ENCODE data around the gene BMPR1B.
"Not testable (repeated sequence)": the region's sequence is repeated elsewhere in the genome, so short reads cannot be mapped to it uniquely, and the experiment has no call there.

Gene BMPR1B

GRCh38 chr4:94833394-94833793 is 75.6 kb downstream of the BMPR1B start:
- no peak for DNase-seq (ENCODE audit: low spot score)

DNA sequence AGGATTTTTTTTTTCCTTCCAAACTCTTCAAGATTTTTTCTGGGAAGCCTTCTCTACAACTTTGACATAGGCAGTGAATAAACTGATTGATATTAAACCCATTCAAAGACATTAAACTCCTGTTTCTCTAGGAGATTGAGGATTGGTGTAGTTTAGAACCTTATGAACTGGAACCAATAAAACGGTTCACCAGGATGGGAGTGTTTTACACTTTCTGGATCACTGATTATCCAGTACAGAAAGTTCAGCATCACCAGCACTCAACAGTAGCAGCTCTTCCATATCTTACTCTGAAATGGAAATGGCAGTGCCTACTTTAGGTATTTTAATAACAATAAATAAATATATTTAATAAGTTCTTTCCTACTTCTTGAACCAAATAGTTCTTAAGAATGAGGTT is 76.7 kb downstream of the BMPR1B start:
- no peak for DNase-seq (ENCODE audit: low spot score)

GRCh38 chr4:94841166-94841863 is 83.6 kb downstream of the BMPR1B start:
- not testable (repeated sequence) for DNase-seq (ENCODE audit: low spot score)

DNA sequence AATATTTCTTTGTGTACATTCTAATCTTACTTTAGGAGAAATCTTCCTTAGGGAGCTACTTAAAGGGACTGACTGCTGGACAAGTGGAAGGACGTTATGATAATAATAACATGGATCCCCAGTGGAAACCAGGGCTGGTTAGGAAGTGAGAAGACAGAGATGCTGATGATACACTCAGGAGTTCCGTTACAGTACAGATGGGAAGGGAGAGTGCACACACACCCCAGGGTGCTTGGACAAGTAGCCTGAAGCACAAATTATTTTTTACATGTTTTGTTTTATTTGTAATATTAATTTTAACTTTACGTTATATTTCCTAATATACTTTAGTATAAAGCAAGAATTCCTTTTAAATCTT is 84.1 kb downstream of the BMPR1B start:
- DNase-seq (ENCODE audit: low spot score) = no peak

- no peak for DNase-seq (ENCODE audit: low spot score)
These were observed 85.5 kb downstream of the BMPR1B start for GRCh38 chr4:94843216-94843615.

DNA sequence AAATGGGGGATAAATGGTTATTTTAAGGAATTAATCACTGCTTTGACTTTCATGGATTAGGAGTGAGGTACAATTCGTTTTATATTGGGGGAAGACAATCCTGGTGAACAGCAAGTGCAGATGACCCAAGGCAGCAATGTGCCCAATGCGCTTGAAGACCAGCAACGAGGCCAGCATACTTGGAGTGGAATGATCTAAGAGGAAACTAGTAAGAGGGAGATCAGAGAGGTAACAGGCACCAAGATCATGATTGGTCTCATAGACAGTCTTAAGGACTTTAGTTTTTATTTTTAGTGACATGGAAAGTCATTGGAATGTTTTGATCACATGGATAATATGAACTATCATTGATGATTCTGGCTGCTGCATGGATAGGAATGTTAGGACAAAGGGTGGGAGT is 90.6 kb downstream of the BMPR1B start:
- no peak for DNase-seq (ENCODE audit: low spot score)

DNA sequence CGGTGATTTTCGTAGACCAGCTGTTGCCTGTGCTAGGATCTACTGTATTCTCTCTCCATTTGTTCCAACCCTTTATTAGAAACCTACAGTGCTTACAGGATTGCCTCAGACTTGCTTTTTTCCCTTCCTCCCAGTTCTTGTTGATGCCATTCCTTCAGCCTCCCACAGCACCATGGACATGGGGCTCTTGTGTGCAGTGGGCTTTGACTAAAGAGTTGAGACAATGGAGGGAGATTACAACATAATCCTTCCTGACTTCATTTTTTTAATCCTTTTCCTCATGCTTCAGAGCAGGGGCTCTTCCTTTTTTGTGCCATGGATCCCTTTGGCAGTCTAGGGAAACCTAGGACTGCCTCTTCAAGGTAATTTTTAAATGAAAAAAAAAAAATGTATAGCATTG is 92.1 kb downstream of the BMPR1B start:
- DNase-seq (ENCODE audit: low spot score) = no peak

DNA sequence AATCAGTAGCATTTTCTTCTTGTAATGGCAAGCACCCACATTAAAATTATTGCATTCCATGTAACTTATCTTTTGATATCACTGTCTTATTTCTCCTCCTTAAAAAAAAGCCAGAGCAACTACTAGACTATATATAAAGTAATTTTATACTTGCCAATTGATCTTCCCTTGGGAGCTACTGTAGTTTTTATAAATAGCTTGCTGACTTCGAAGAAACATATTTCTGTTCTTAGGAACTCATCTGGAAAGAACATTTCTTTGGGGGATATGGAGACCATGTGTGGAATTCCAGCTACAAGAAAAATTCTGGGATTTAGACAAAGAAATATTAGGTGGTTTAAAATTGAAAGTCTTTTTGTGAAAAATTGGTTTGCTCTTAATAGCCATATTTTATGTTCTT is 94.9 kb downstream of the BMPR1B start:
- DNase-seq (ENCODE audit: low spot score) = no peak

GRCh38 chr4:94856030-94856429 is 98.3 kb downstream of the BMPR1B start:
- no peak for DNase-seq (ENCODE audit: low spot score)

DNA sequence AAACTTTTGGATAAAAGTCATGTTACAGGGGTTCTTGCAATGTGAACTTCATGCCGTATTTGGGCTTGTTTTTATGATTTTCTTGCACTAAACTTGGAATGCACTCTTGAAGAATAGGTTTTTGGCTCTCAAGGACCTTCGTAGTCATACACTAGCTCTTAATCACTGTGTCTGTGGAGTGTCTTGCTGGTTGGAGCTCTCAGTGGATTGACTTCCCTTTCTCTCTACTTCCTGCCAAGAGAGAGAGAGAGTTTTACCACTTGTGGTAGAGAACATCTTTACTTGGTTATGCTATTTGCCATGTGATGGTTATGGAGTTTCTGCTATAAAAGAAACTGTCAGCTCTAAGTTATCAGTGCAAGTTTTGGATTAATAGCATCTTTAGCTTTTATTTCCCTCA is 112.4 kb downstream of the BMPR1B start:
- no peak for DNase-seq (ENCODE audit: low spot score)

- no peak for DNase-seq (ENCODE audit: low spot score)
These were observed 114.0 kb downstream of the BMPR1B start for GRCh38 chr4:94871644-94872305.

GRCh38 chr4:94877973-94878372 is 120.2 kb downstream of the BMPR1B start:
- no peak for DNase-seq (ENCODE audit: low spot score)

DNA sequence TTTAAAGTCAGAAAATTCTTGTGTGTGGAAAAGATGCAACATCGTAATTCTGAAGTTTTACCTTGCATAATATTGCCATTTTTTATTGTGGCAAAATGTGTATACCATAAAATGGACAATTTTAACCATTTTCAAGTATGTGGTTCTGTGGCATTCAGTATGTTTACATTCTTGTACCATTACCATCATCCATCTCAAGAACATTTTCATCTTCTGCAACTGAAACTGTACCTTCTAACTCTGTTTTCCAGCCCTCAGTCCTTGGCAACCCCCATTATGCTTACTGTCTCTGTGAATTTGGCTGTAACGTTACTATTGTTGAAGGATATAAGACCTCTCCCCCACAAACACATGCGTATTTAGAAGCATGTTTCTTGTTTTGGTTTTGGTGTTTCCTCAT is 123.2 kb downstream of the BMPR1B start:
- DNase-seq (ENCODE audit: low spot score) = no peak

GRCh38 chr4:94882756-94883155 is 125.0 kb downstream of the BMPR1B start:
- no peak for DNase-seq (ENCODE audit: low spot score)

- DNase-seq (ENCODE audit: low spot score) = no peak
These were observed 129.3 kb downstream of the BMPR1B start for GRCh38 chr4:94887027-94887426.

DNA sequence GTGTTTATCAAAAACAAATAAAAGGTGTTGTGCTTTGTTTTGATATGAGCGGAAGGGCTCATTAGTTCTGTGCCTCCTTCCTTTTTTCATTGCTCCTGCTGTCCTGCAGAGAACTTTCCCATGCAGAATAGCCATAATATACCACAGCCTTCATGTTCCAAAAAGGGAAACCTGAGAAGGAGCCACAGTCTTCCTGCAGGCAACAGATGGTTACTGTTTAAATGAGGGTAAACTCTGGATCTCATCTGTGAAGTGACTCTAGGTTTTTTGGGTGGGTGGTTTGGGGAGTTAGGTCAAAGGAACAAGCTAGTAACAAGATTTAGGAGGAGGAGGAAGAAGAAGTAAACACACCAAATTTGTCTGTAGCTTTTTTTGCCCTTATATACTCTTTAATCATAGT is 131.8 kb downstream of the BMPR1B start:
- no peak for DNase-seq (ENCODE audit: low spot score)

- DNase-seq (ENCODE audit: low spot score) = no peak
These were observed 132.2 kb downstream of the BMPR1B start for GRCh38 chr4:94889946-94890345.

GRCh38 chr4:94890579-94890978 is 132.8 kb downstream of the BMPR1B start:
- DNase-seq (ENCODE audit: low spot score) = no peak

GRCh38 chr4:94892051-94892450 is 134.3 kb downstream of the BMPR1B start:
- no peak for DNase-seq (ENCODE audit: low spot score)

DNA sequence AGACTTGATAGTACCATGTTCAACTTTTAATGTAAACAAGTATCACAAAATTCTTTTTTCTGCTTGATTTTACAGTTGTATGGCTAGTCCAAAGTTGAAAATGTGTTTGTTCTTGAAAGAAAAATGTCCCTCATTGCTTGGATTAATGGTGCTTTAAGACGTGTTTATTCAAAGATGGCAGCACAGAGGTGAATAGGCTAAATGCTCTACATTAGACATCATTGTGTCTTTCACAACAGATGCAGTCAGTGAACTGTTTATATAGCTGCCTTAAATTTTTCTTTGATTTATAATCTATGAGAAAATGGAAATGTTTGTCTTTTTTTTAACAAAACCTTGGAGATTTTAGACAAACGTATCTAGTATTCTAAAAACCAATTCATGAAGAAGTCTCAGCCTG is 137.3 kb downstream of the BMPR1B start:
- no peak for DNase-seq (ENCODE audit: low spot score)

GRCh38 chr4:94897023-94897422 is 139.3 kb downstream of the BMPR1B start:
- no peak for DNase-seq (ENCODE audit: low spot score)

GRCh38 chr4:94905511-94905910 is 147.8 kb downstream of the BMPR1B start:
- DNase-seq (ENCODE audit: low spot score) = no peak

DNA sequence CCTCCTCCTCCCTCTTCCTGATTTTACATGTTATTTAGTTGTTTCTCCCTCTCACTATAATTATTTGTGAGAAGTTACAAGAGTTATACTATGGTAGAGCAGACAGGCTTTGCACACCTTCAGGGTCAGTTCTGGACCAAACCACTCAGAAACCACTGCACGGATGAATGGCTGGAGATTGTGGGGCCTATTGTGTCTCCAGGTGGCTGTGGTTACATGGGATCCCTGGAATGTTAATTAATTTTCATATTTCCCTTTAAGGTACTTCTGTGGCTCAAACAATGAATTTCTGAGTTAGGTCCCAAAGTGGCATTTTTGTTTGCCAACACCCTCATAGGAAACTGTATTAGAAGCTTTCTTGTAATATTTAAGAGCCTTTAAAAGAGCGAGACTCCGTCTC is 151.9 kb downstream of the BMPR1B start:
- no peak for DNase-seq (ENCODE audit: low spot score)

GRCh38 chr4:94911106-94911505 is 153.4 kb downstream of the BMPR1B start:
- DNase-seq (ENCODE audit: low spot score) = no peak
